Left ventricle myocardium inferior (tissue), 1 donor: ENCODE measurements around the gene HNRNPL. TPM values are rescaled to one million over a fixed set of nuclear protein-coding genes. Genes with fewer than 3 reads are reported as not detected.
A peak's percentile ranks its signal among the peaks of the same experiment; 100 is the strongest.
"Not testable (repeated sequence)": the region's sequence is repeated elsewhere in the genome, so short reads cannot be mapped to it uniquely, and the experiment has no call there.

ENCODE experiments used
- DNase-seq: peaks from one replicate; pipeline ENCODE4 v3.0.0-alpha.2; 2020
- H3K27ac ChIP-seq: fragments of 200-600 bp; replicated peaks from 2 replicates; pipeline ENCODE4 v1.8.0; 2021
- H3K27me3 ChIP-seq: fragments of 200-600 bp; 2 replicates; pipeline ENCODE4 v1.8.0; 2021; ENCODE audit warnings: low read depth
- H3K36me3 ChIP-seq: fragments of 200-600 bp; 2 replicates; pipeline ENCODE4 v1.8.0; 2021
- H3K4me1 ChIP-seq: fragments of 200-600 bp; 2 replicates; pipeline ENCODE4 v1.8.0; 2021
- H3K4me3 ChIP-seq: fragments of 200-600 bp; 2 replicates; pipeline ENCODE4 v1.8.0; 2021; ENCODE audit warnings: mild to moderate bottlenecking, moderate library complexity
- H3K9me3 ChIP-seq: fragments of 200-600 bp; replicated peaks from 2 replicates; pipeline ENCODE4 v1.8.0; 2021
- intact Hi-C: fragments of 100-400 bp; cut with micrococcal nuclease; formaldehyde crosslinking; loops from one replicate; pipeline ENCODE4 v1.11.0; 2022
- total RNA-seq: library from RNA; stranded (reverse); fragmentation: NEBNext Ultra II Directional; extraction: Animal tissue kit (Norgen Biotek cat#: 25700); gene quantifications from one replicate; pipeline ENCODE4 v1.2.1, GENCODE V29; 2021
- TF ChIP-seq, protein P1 (sequence below): fragments of 200-600 bp; IDR thresholded peaks from 2 replicates; pipeline ENCODE4 v1.8.0; 2021; ENCODE audit warnings: antibody characterized with exemption, mild to moderate bottlenecking, borderline replicate concordance
- donor health status: DM: no; HTN: yes; CAD: no; lungs with severe emphysema.

The HNRNPL gene
- total RNA-seq, 1 donor from 2014 or later: 140 TPM

DNA sequence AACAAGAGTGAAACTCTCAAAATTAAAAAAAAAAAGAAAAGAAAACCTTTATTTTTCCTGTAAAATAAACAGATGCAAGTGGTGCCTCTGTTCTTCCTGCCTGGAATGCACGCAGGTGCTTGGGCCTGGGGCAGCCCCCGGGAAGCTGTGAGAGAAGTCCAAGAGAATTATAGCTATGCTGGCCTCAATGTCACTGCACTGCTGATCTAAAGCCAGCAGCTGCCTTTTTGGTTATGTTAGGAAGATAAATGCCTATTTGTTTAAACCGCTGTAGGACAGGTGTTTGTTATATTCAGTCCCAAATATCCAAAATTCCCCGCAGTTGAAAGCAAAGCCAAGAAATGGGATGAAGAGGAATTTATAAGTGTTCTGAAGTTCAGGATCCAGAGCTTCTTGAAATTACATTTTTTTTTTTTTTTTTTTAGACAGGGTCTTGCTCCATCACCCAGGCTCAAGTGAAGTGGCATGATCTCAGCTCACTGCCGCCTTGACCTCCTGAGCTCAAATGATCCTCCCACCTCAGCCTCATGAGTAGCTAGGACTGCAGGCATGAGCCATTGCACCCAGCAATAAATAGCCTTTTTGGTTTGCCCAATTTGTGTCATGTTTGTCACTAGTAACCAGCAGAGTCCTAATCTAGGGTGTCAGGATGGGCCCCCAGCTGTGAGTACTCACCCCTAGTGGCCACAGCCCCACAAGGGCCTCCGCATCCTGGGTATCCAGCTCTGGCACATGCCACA lies 26.0 kb upstream of the HNRNPL start:
- H3K9me3 ChIP-seq: no peaks in the 10 kb centered on the region
- H3K4me3 ChIP-seq: no peak overlapping the region
- H3K27ac ChIP-seq: no peak overlapping the region
- peaks cover 17% of the 10 kb centered on the region for H3K4me1 ChIP-seq
- intact Hi-C loops: no loop called here
- no peaks in the 10 kb centered on the region for H3K27me3 ChIP-seq
- no peak for DNase-seq
- peaks cover 19% of the 10 kb centered on the region for H3K36me3 ChIP-seq
- TF ChIP-seq, protein P1, sequence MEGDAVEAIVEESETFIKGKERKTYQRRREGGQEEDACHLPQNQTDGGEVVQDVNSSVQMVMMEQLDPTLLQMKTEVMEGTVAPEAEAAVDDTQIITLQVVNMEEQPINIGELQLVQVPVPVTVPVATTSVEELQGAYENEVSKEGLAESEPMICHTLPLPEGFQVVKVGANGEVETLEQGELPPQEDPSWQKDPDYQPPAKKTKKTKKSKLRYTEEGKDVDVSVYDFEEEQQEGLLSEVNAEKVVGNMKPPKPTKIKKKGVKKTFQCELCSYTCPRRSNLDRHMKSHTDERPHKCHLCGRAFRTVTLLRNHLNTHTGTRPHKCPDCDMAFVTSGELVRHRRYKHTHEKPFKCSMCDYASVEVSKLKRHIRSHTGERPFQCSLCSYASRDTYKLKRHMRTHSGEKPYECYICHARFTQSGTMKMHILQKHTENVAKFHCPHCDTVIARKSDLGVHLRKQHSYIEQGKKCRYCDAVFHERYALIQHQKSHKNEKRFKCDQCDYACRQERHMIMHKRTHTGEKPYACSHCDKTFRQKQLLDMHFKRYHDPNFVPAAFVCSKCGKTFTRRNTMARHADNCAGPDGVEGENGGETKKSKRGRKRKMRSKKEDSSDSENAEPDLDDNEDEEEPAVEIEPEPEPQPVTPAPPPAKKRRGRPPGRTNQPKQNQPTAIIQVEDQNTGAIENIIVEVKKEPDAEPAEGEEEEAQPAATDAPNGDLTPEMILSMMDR: no peak

- DNase-seq, H3K27ac ChIP-seq, H3K9me3 ChIP-seq, H3K36me3 ChIP-seq, H3K4me3 ChIP-seq, intact Hi-C loops, H3K27me3 ChIP-seq: not testable (repeated sequence)
- peaks cover 31% of the 10 kb centered on the region for H3K4me1 ChIP-seq
Measured at GRCh38 chr19:38873400-38873799, 23.6 kb upstream of the HNRNPL start.

DNA sequence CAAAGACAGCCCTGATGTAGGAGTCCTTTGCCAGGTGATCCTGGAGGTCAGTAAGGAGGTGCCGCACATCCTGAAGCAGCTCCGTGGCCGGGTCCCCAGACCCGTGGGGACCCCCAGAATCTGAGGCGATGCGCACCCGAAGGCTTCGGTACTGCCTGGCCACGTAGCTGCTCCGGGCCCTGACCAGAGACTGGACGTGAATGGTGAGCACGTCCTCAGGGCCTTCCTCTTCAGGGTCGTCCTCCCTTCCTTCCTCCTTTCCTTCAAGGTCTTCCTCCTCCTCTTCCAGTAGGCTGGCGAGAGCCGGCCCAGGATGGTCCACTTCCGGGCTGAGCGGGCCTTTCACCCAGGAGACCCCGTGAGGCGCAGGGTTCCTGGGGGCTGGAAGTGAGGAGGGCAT lies 20.8 kb upstream of the HNRNPL start:
- Histone ChIP-seq H3K4me1 (peaks cover 20% of the 10 kb centered on the region), H3K27me3 (no peaks in the 10 kb centered on the region), H3K9me3 (no peaks in the 10 kb centered on the region), H3K4me3 (peak overlapping the region; percentile 69), H3K27ac (peak overlapping the region; percentile 70), H3K36me3 (no peaks in the 10 kb centered on the region)
- DNase-seq: no peak
- TF ChIP-seq, protein P1: no peak
- intact Hi-C loops: no loop called here

GRCh38 chr19:38869836-38870607 lies 20.2 kb upstream of the HNRNPL start:
- TF ChIP-seq, protein P1: peak; percentile 89
- peak; percentile 89 for DNase-seq
- no peaks in the 10 kb centered on the region for H3K27me3 ChIP-seq
- H3K4me3 ChIP-seq: peak overlapping the region; percentile 69
- no peaks in the 10 kb centered on the region for H3K9me3 ChIP-seq
- peaks cover 20% of the 10 kb centered on the region for H3K4me1 ChIP-seq
- H3K27ac ChIP-seq: peak overlapping the region; percentile 70
- no peaks in the 10 kb centered on the region for H3K36me3 ChIP-seq
- intact Hi-C loops: no loop called here

DNA sequence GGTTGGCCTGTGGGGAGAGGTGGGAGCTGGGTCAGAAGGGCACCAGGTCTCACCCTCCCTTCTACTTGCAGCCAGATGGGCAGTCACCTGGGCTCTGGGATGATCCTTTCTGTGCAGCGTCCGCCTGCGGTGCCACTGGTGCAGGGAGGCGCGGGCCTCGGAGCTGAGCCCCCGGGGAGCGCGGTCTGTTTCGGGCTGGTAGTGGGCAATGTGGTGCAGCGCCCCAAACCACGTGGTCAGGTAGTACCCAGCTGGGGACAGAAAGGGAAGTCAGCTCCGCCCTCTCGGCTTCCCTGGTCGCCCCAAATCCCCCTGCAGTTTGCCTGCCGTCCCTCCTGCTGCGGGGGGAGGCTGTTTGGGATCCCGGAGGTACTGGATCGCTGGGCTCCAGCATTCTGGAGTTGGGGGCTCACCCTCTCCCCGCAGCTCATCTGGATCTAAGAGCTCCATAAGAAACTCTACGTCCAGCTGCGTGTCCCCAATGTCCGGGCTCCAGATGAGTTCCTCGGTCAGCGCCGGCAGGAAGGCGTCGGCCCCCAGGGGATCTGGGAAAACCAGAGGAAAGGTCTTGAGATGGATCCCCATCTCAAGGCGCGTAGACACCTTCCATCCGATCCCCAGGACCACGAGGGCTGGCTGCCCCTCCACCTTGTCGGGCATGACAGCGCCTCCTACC lies 19.5 kb upstream of the HNRNPL start:
- H3K9me3 ChIP-seq: no peaks in the 10 kb centered on the region
- intact Hi-C loops: no loop called here
- DNase-seq: no peak

More for the DNA sequence above, 19.5 kb upstream of the HNRNPL start:
- H3K4me3 ChIP-seq: peak overlapping the region; percentile 69
- H3K4me1 ChIP-seq: peaks cover 26% of the 10 kb centered on the region
- TF ChIP-seq, protein P1: no peak
- peak overlapping the region; percentile 70 for H3K27ac ChIP-seq
- H3K27me3 ChIP-seq: no peaks in the 10 kb centered on the region
- H3K36me3 ChIP-seq: no peaks in the 10 kb centered on the region
